IMR-90 (cell line): ENCODE data around the gene PDGFRA.
"Not testable (repeated sequence)": the region's sequence is repeated elsewhere in the genome, so short reads cannot be mapped to it uniquely, and the experiment has no call there.

Experiments
- MAFK ChIP-seq: IDR thresholded peaks from 2 replicates; pipeline ENCODE4 v1.6.1; 2012; ENCODE audit warnings: low read depth, low read length, improper control_type of control experiment
- POLR2A ChIP-seq: IDR thresholded peaks from 2 replicates; pipeline ENCODE4 v1.6.1; 2012; ENCODE audit warnings: mild to moderate bottlenecking, low read depth, low read length
- SMC3 ChIP-seq: fragments of 150-350 bp; IDR thresholded peaks from 2 replicates; pipeline ENCODE4 v1.6.1; 2016; ENCODE audit warnings: low read depth, mild to moderate bottlenecking, antibody characterized with exemption, low read length, moderate library complexity
- TF ChIP-seq, protein P1 (sequence below): conservative IDR thresholded peaks from 2 replicates; pipeline ENCODE4 v1.5.1; 2012; ENCODE audit warnings: mild to moderate bottlenecking, low read depth, low read length, improper control_type of control experiment

DNA sequence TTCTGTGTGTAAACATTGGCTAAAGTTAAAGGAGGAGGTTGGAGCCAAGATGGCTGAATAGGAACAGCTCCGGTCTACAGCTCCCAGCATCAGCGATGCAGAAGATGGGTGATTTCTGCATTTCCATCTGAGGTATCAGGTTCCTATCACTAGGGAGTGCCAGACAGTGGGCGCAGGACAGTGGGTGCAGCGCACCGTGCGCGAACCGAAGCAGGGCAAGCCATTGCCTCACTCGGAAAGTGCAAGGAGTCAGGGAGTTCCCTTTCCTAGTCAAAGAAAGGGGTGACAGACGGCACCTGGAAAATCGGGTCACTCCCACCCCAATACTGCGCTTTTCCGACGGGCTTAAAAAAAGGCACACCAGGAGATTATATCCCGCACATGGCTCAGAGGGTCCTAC is 14.4 kb downstream of the PDGFRA start:
- TF ChIP-seq, protein P1, sequence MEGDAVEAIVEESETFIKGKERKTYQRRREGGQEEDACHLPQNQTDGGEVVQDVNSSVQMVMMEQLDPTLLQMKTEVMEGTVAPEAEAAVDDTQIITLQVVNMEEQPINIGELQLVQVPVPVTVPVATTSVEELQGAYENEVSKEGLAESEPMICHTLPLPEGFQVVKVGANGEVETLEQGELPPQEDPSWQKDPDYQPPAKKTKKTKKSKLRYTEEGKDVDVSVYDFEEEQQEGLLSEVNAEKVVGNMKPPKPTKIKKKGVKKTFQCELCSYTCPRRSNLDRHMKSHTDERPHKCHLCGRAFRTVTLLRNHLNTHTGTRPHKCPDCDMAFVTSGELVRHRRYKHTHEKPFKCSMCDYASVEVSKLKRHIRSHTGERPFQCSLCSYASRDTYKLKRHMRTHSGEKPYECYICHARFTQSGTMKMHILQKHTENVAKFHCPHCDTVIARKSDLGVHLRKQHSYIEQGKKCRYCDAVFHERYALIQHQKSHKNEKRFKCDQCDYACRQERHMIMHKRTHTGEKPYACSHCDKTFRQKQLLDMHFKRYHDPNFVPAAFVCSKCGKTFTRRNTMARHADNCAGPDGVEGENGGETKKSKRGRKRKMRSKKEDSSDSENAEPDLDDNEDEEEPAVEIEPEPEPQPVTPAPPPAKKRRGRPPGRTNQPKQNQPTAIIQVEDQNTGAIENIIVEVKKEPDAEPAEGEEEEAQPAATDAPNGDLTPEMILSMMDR = not testable (repeated sequence)
- not testable (repeated sequence) for TF ChIP-seq MAFK, POLR2A, SMC3
